K562 (cell line): ENCODE results near the gene F12. TPM values are rescaled to one million over a fixed set of nuclear protein-coding genes. Genes with fewer than 3 reads are reported as not detected.

ENCODE experiments used
- BHLHE40 ChIP-seq: IDR thresholded peaks from 2 replicates; pipeline ENCODE4 v1.6.1; 2011; ENCODE audit warnings: low read length, improper control_type of control experiment
- BRF1 ChIP-seq: IDR thresholded peaks from 3 replicates; pipeline ENCODE4 v1.6.1; 2011; ENCODE audit warnings: borderline replicate concordance, mild to moderate bottlenecking; ENCODE audit not compliant: insufficient read length; ENCODE audit errors: extremely low read depth
- FOXA1 ChIP-seq: fragments of 450-650 bp; IDR thresholded peaks from 2 replicates; pipeline ENCODE4 v1.6.1; 2016; ENCODE audit warnings: mild to moderate bottlenecking, borderline replicate concordance
- FOXK2 ChIP-seq, 2 experiments: fragments of 450-650 bp; IDR thresholded peaks in 1 of 2; conservative IDR thresholded peaks in 1 of 2; 2 replicates each; pipeline ENCODE4 v1.6.1; 2016; ENCODE audit warnings: low read depth in 2 of 2, mild to moderate bottlenecking in 1 of 2
- GATA2 ChIP-seq: sonication (generic); formaldehyde crosslinking; IDR thresholded peaks from 2 replicates; pipeline ENCODE4 v1.4.0; 2020; ENCODE audit warnings: mild to moderate bottlenecking, missing genetic modification reagents
- NBN ChIP-seq: fragments of 450-650 bp; IDR thresholded peaks from 2 replicates; pipeline ENCODE4 v1.6.1; 2016; ENCODE audit warnings: low read depth, mild to moderate bottlenecking
- NRF1 ChIP-seq, 2 experiments: fragments of 450-650 bp; IDR thresholded peaks in 1 of 2; conservative IDR thresholded peaks in 1 of 2; 2 replicates each; pipeline ENCODE4 v1.6.1; 2014; ENCODE audit warnings: mild to moderate bottlenecking in 2 of 2
- POLR2H ChIP-seq: IDR thresholded peaks from 2 replicates; pipeline ENCODE4 v1.6.1; 2016; ENCODE audit warnings: missing genetic modification characterization, low read depth, mild to moderate bottlenecking, control low read depth, missing compliant biosample characterization, moderate library complexity
- PRDM10 ChIP-seq: fragments of 450-650 bp; IDR thresholded peaks from 2 replicates; pipeline ENCODE4 v1.6.1; 2018; ENCODE audit not compliant: partially characterized antibody
- SMARCE1 ChIP-seq: fragments of 450-650 bp; IDR thresholded peaks from 2 replicates; pipeline ENCODE4 v1.7.1; 2016; ENCODE audit warnings: mild to moderate bottlenecking
- SREBF2 ChIP-seq: sonication (generic); formaldehyde crosslinking; IDR thresholded peaks from 2 replicates; pipeline ENCODE4 v1.4.0; 2020; ENCODE audit warnings: mild to moderate bottlenecking, missing genetic modification reagents
- ZBTB17 ChIP-seq: fragments of 450-650 bp; formaldehyde crosslinking; IDR thresholded peaks from 2 replicates; pipeline ENCODE4 v1.4.0; 2020; ENCODE audit warnings: mild to moderate bottlenecking
- ZC3H11A ChIP-seq: IDR thresholded peaks from 2 replicates; pipeline ENCODE4 v1.6.1; 2012; ENCODE audit warnings: low read depth, low read length, improper control_type of control experiment
- ZEB2 ChIP-seq: fragments of 450-650 bp; IDR thresholded peaks from 2 replicates; pipeline ENCODE4 v1.6.1; 2016
- ZFP36 ChIP-seq: fragments of 150-350 bp; IDR thresholded peaks from 2 replicates; pipeline ENCODE4 v1.6.1; 2018; ENCODE audit warnings: low read length, low read depth; ENCODE audit not compliant: partially characterized antibody
- ZNF217 ChIP-seq: sonication (generic); formaldehyde crosslinking; IDR thresholded peaks from 2 replicates; pipeline ENCODE4 v1.8.0; 2022; ENCODE audit warnings: mild to moderate bottlenecking, missing genetic modification reagents
- ZNF395 ChIP-seq: fragments of 200-800 bp; sonication (Bioruptor generic); IDR thresholded peaks from 2 replicates; pipeline ENCODE4 v1.6.1; 2017; ENCODE audit warnings: missing genetic modification characterization, missing compliant biosample characterization
- ZNF699 ChIP-seq: fragments of 250-450 bp; sonication (Bioruptor Pico); IDR thresholded peaks from 2 replicates; pipeline ENCODE4 v1.8.0; 2021; ENCODE audit warnings: mild to moderate bottlenecking, moderate library complexity; ENCODE audit not compliant: insufficient replicate concordance
- ZNF707 ChIP-seq: fragments of 250-450 bp; sonication (Bioruptor Pico); conservative IDR thresholded peaks from 2 replicates; pipeline ENCODE4 v1.8.0; 2022; ENCODE audit warnings: inconsistent platforms, mild to moderate bottlenecking, moderate library complexity
- ZNF780A ChIP-seq: fragments of 250-450 bp; sonication (Bioruptor Pico); IDR thresholded peaks from 2 replicates; pipeline ENCODE4 v1.5.0; 2021; ENCODE audit warnings: mild to moderate bottlenecking
- polyA plus RNA-seq, 8 experiments: library from polyadenylated mRNA; depleted of rRNA in 4 of 8; stranded (reverse) in 5 of 8; unstranded in 3 of 8; fragments of >200 nt; fragmentation: Nextera tagmentation in 2 of 8; fragmentation: Illumina TruSeq in 1 of 8; extraction: Ambion mirVana in 2 of 8; extraction: Trizol in 1 of 8; gene quantifications; 2 replicates each; pipeline versions ENCODE4 v1.2.1 to v1.2.3, GENCODE V29; 2011 to 2014; ENCODE audit warnings: inconsistent platforms in 1 of 8, missing spikeins in 1 of 8
- total RNA-seq, 7 experiments: library from RNA; depleted of rRNA in 6 of 7; stranded (reverse); fragments of >200 nt in 6 of 7; fragmentation: Illumina TruSeq in 2 of 7; extraction: Trizol in 2 of 7; gene quantifications; 2 replicates each; pipeline versions ENCODE4 v1.2.1 to v1.2.3, GENCODE V29; 2011 to 2021; ENCODE audit warnings: low replicate concordance in 1 of 7
- TF ChIP-seq, protein P1 (sequence below), 3 experiments: IDR thresholded peaks in 2 of 3; conservative IDR thresholded peaks in 1 of 3; 2 replicates each; pipeline ENCODE4 v1.5.1; 2011 to 2012; ENCODE audit warnings: low read length in 3 of 3, mild to moderate bottlenecking in 3 of 3, control low read depth in 2 of 3, improper control_type of control experiment in 1 of 3, inconsistent platforms in 1 of 3, low read depth in 1 of 3, mixed read lengths in 1 of 3, moderate library complexity in 1 of 3; ENCODE audit not compliant: insufficient read depth in 2 of 3

F12 gene
- total and polyA plus RNA-seq, 9 of the 15 experiments (the other 6 are each of a cell fraction or from before 2014, with no cell fraction given): 0.59 to 18.3 (median 3.6) TPM

DNA sequence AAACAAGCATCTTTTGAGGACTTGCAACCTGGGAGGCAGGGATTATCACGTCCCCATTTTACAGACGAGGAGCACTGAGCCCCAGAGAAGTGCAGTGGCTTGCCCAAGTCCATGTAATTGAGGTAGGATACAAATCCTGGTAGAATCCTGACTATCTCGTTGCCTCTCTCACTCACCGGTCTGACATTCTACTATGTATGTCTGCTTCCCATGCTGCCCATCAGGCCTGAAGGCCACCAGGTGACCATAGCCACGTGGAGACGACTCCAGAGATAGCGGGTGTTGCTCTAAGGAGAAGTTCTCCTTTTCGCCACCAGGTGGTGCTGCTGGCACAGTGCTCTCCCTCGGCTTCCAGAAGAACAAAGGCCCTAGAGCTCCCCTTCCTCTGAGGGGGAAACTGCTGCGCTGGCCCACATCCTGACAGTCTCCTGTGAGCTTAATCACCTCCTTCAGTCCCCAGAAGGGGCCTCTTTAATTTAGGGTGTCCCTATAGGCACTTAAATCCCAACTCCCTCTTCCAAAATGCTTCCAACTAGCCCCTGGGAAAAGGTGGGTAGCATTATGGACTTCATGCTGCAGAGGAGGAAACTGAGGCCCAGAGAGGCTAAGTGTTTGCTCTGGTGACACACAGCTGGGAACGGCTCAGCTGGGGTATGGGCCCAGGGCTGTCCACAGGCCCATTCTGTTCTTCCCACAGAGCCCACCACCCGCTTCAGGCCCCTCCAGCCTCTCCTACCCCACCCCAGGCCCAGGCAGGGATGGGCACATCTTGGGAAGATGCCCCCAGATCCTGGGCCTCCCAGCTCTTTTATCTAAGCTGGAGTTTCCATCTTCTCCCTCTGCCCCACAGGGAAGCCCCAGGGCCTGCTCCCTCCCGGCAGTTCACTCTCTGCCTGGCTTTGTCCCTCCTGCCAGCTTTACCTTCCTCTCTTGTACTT, 18.7 kb downstream of the F12 start (continued):
- TF ChIP-seq PRDM10: no peak
- TF ChIP-seq POLR2H: no peak
- TF ChIP-seq ZNF780A (CRISPR knock-in tag): no peak
- peak; percentile 34 to 53; a peak in 3 of 4 replicates for TF ChIP-seq NRF1 (conservative IDR thresholded peaks at IDR 0.05 in 1 of 2, IDR thresholded peaks at IDR 0.05 in 1 of 2)
- TF ChIP-seq, protein P1, sequence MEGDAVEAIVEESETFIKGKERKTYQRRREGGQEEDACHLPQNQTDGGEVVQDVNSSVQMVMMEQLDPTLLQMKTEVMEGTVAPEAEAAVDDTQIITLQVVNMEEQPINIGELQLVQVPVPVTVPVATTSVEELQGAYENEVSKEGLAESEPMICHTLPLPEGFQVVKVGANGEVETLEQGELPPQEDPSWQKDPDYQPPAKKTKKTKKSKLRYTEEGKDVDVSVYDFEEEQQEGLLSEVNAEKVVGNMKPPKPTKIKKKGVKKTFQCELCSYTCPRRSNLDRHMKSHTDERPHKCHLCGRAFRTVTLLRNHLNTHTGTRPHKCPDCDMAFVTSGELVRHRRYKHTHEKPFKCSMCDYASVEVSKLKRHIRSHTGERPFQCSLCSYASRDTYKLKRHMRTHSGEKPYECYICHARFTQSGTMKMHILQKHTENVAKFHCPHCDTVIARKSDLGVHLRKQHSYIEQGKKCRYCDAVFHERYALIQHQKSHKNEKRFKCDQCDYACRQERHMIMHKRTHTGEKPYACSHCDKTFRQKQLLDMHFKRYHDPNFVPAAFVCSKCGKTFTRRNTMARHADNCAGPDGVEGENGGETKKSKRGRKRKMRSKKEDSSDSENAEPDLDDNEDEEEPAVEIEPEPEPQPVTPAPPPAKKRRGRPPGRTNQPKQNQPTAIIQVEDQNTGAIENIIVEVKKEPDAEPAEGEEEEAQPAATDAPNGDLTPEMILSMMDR (IDR thresholded peaks at IDR 0.05 in 2 of 3, conservative IDR thresholded peaks at IDR 0.05 in 1 of 3; ENCODE audit: insufficient read depth in 2 of 3, low read depth in 1 of 3, low read length in 3 of 3): peak; percentile 96 to 97 (median 97)
- TF ChIP-seq GATA2 (CRISPR knock-in tag): peak; percentile 54; the same call in 1 of the 2 replicates
- 0 out of 2 replicates have a peak, but pooled peaks have one; percentile 20 for TF ChIP-seq ZC3H11A
- TF ChIP-seq FOXA1: no peak
- no peak for TF ChIP-seq SMARCE1
- no peak for TF ChIP-seq BRF1
- TF ChIP-seq NBN: no peak
- no peak for TF ChIP-seq ZNF699 (CRISPR knock-in tag)
- no peak; the same call in 1 of the 2 replicates for TF ChIP-seq ZBTB17 (CRISPR knock-in tag)
- TF ChIP-seq ZNF395 (CRISPR knock-in tag): no peak
- TF ChIP-seq ZNF707 (CRISPR knock-in tag): no peak
- TF ChIP-seq ZNF217 (CRISPR knock-in tag): no peak
- no peak for TF ChIP-seq SREBF2
- TF ChIP-seq ZFP36: no peak
- peak; percentile 45; the same call in 1 of the 2 replicates for TF ChIP-seq ZEB2
- TF ChIP-seq FOXK2 (conservative IDR thresholded peaks at IDR 0.05 in 1 of 2, IDR thresholded peaks at IDR 0.05 in 1 of 2; ENCODE audit: low read depth in 2 of 2): peak; percentile 83 to 86
- peak; percentile 23; the same call in 1 of the 2 replicates for TF ChIP-seq BHLHE40
